Measurements from ENCODE around the gene TMEM187.

- TF ChIP-seq POLR2A (IDR thresholded peaks at IDR 0.05; ENCODE audit: low read depth, low read length) (no peak), CTCF (IDR thresholded peaks at IDR 0.05 in 2 of 3, conservative IDR thresholded peaks at IDR 0.05 in 1 of 3; ENCODE audit: control insufficient read depth in 2 of 3, extremely low read depth in 1 of 3, insufficient read depth in 1 of 3, low read depth in 3 of 3, low read length in 3 of 3) (no peak), BCLAF1 (IDR thresholded peaks at IDR 0.05) (no peak), MXI1 (IDR thresholded peaks at IDR 0.05; ENCODE audit: low read depth, low read length) (no peak), POLR2AphosphoS2 (IDR thresholded peaks at IDR 0.05; ENCODE audit: low read depth, low read length) (no peak), FOS (IDR thresholded peaks at IDR 0.05; ENCODE audit: borderline replicate concordance, extremely low read depth, insufficient read length) (no peak), SREBF1 (IDR thresholded peaks at IDR 0.05; ENCODE audit: low read length) (no peak), CEBPZ (IDR thresholded peaks at IDR 0.05; ENCODE audit: low read depth, low read length) (no peak), TARDBP (IDR thresholded peaks at IDR 0.05; ENCODE audit: borderline replicate concordance) (no peak)
Observed at GRCh38 chrX:153992180-153992579, 19.6 kb downstream of the TMEM187 start.

Data from GM12878 (cell line).